WTC11 (cell line): ENCODE data around the gene MALL.
"Not testable (repeated sequence)": the region's sequence is repeated elsewhere in the genome, so short reads cannot be mapped to it uniquely, and the experiment has no call there.

Experiments used
- ATF6 ChIP-seq: sonication (generic); formaldehyde crosslinking; IDR thresholded peaks from 2 replicates; pipeline ENCODE4 v1.8.1; 2023; ENCODE audit warnings: mild to moderate bottlenecking, missing genetic modification reagents
- CREB1 ChIP-seq: sonication (generic); formaldehyde crosslinking; IDR thresholded peaks from 2 replicates; pipeline ENCODE4 v1.8.0; 2023; ENCODE audit warnings: mild to moderate bottlenecking, missing genetic modification reagents
- CTCF ChIP-seq: fragments of 200-600 bp; IDR thresholded peaks from 2 replicates; pipeline ENCODE4 v1.8.0; 2022; ENCODE audit warnings: antibody characterized with exemption
- ETV6 ChIP-seq: sonication (generic); formaldehyde crosslinking; IDR thresholded peaks from 2 replicates; pipeline ENCODE4 v1.8.1; 2022; ENCODE audit warnings: mild to moderate bottlenecking, missing genetic modification reagents
- MAX ChIP-seq: sonication (generic); formaldehyde crosslinking; IDR thresholded peaks from 2 replicates; pipeline ENCODE4 v1.8.0; 2022; ENCODE audit warnings: mild to moderate bottlenecking, missing genetic modification reagents
- MYBL2 ChIP-seq: sonication (generic); formaldehyde crosslinking; IDR thresholded peaks from 2 replicates; pipeline ENCODE4 v1.8.1; 2023; ENCODE audit warnings: mild to moderate bottlenecking, moderate library complexity, missing genetic modification reagents
- NR3C1 ChIP-seq: sonication (generic); formaldehyde crosslinking; conservative IDR thresholded peaks from 2 replicates; pipeline ENCODE4 v1.8.1; 2023; ENCODE audit warnings: low read depth, mild to moderate bottlenecking, missing genetic modification reagents
- SP1 ChIP-seq: sonication (generic); formaldehyde crosslinking; conservative IDR thresholded peaks from 2 replicates; pipeline ENCODE4 v1.8.1; 2022; ENCODE audit warnings: missing genetic modification reagents
- USF1 ChIP-seq: sonication (generic); formaldehyde crosslinking; IDR thresholded peaks from 2 replicates; pipeline ENCODE4 v1.8.0; 2022; ENCODE audit warnings: mild to moderate bottlenecking, missing genetic modification reagents
- ZNF317 ChIP-seq: sonication (generic); formaldehyde crosslinking; IDR thresholded peaks from 2 replicates; pipeline ENCODE4 v1.8.1; 2023; ENCODE audit warnings: low read depth, mild to moderate bottlenecking, moderate library complexity, missing genetic modification reagents, borderline replicate concordance

GRCh38 chr2:110078104-110078503 lies 37.5 kb downstream of the MALL start:
- TF ChIP-seq MAX (CRISPR knock-in tag); CTCF; ETV6; MYBL2 (CRISPR knock-in tag); SP1; CREB1; ATF6; USF1 (CRISPR knock-in tag); ZNF317; NR3C1 (CRISPR knock-in tag): not testable (repeated sequence)
